Measurements from ENCODE around the gene ZC3H6. TPM values are rescaled to one million over a fixed set of nuclear protein-coding genes. Genes with fewer than 3 reads are reported as not detected.

The ZC3H6 gene
- total RNA-seq, 2 experiments from 2014 or later, result 4.3 to 16.5 TPM

Small RNA genes within 50 kb of the gene (small RNA-seq; reads per million reads assigned to genes)
- gene AC115115.1, result not detected

Other genes starting within 250 kb of the ZC3H6 start
- gene TMEM87B, start 220.3 kb upstream of the ZC3H6 start, total RNA-seq (2014; rRNA removed; shearing (Covaris generic)), result 9.1 and 13.9 TPM in 2 replicates
- 22.8 TPM in 2 replicates for gene TMEM87B, start 220.3 kb upstream of the ZC3H6 start, total RNA-seq (2022)
- gene FBLN7, start 137.2 kb upstream of the ZC3H6 start, total RNA-seq (2014; rRNA removed; shearing (Covaris generic)), result not detected in 2 replicates
- gene FBLN7, start 137.2 kb upstream of the ZC3H6 start, total RNA-seq (2022), result 0.25 TPM in 1 of 2 replicates, not detected in the other
- 12.3 and 15.0 TPM in 2 replicates for gene ZC3H8, start 20.6 kb upstream of the ZC3H6 start, total RNA-seq (2014; rRNA removed; shearing (Covaris generic))
- gene ZC3H8, start 20.6 kb upstream of the ZC3H6 start, total RNA-seq (2022), result 22.8 and 23.8 TPM in 2 replicates
- 0.44 TPM in 1 of 2 replicates, not detected in the other for gene RGPD8, start 158.0 kb downstream of the ZC3H6 start, total RNA-seq (2014; rRNA removed; shearing (Covaris generic))
- 0.22 TPM in 1 of 2 replicates, not detected in the other for gene RGPD8, start 158.0 kb downstream of the ZC3H6 start, total RNA-seq (2022)
- gene TTL, start 206.6 kb downstream of the ZC3H6 start, total RNA-seq (2014; rRNA removed; shearing (Covaris generic)), result 27.1 and 32.9 TPM in 2 replicates
- gene TTL, start 206.6 kb downstream of the ZC3H6 start, total RNA-seq (2022), result 45.1 and 48.7 TPM in 2 replicates